ENCODE results near the gene ZBTB39.

GRCh38 chr12:56978397-56979138 lies 27.8 kb downstream of the ZBTB39 start:
- TF ChIP-seq GATA2 (IDR thresholded peaks at IDR 0.05; ENCODE audit: low read depth, low read length) (no peak), GATA3 (IDR thresholded peaks at IDR 0.05; ENCODE audit: low read depth, low read length) (no peak)

All from SH-SY5Y (cell line).